Esophagus squamous epithelium (tissue), 5 donors: Measurements from ENCODE around the gene DEPDC5. TPM values are rescaled to one million over a fixed set of nuclear protein-coding genes. Genes with fewer than 3 reads are reported as not detected.
"Not testable (repeated sequence)": the region's sequence is repeated elsewhere in the genome, so short reads cannot be mapped to it uniquely, and the experiment has no call there.

Experiments used
- DNase-seq: peaks from one replicate; lab custom pipeline; 2025; lab: John Stamatoyannopoulos, UW
- H3K27ac ChIP-seq, 4 donors: fragments of 200-600 bp; sonication (generic); one replicate each; pipeline ENCODE4 v1.5.1; 2016 to 2019; ENCODE audit warnings: mild to moderate bottlenecking in 1 of 4
- H3K27me3 ChIP-seq, 4 donors: fragments of 200-600 bp; sonication (generic); 1 replicate in 3 of 4; 2 replicates in 1 of 4; pipeline versions ENCODE4 v1.5.1 to v1.6.0; 2017 to 2021; ENCODE audit warnings: antibody characterized with exemption in 1 of 4
- H3K36me3 ChIP-seq, 3 donors: fragments of 200-600 bp; sonication (generic); one replicate each; pipeline ENCODE4 v1.5.1; 2016 to 2019
- H3K4me1 ChIP-seq, 3 donors: fragments of 200-600 bp; sonication (generic); one replicate each; pipeline ENCODE4 v1.5.1; 2017 to 2019
- H3K4me3 ChIP-seq, 4 donors: fragments of 200-600 bp; sonication (generic); 1 replicate in 3 of 4; 2 replicates in 1 of 4; pipeline ENCODE4 v1.5.1; 2016 to 2019; ENCODE audit warnings: mild to moderate bottlenecking in 2 of 4, moderate library complexity in 1 of 4
- H3K9me3 ChIP-seq, 3 donors: fragments of 200-600 bp; sonication (generic); one replicate each; pipeline ENCODE4 v1.5.1; 2016 to 2019
- CTCF ChIP-seq, 6 experiments: fragments of 450-650 bp in 4 of 6; fragments of 200-600 bp in 2 of 6; sonication (generic) in 2 of 6; IDR thresholded peaks; one replicate each; pipeline ENCODE4 v1.5.1; 2016 to 2019; ENCODE audit warnings: antibody characterized with exemption in 6 of 6, mild to moderate bottlenecking in 4 of 6, moderate library complexity in 4 of 6
- POLR2A ChIP-seq, 4 donors: fragments of 450-650 bp; IDR thresholded peaks; one replicate each; pipeline ENCODE4 v1.6.1; 2017; ENCODE audit warnings: antibody characterized with exemption in 4 of 4, mild to moderate bottlenecking in 4 of 4, moderate library complexity in 3 of 4
- WGBS, 2 donors: methylation state at CpG; one replicate each; pipeline ENCODE4 v1.1.5; 2018; 5-methylcytosine and 5-hydroxymethylcytosine counted together
- intact Hi-C: fragments of 100-400 bp; cut with DNase I; formaldehyde crosslinking; loops from one replicate; pipeline ENCODE4 v1.15.0; 2022
- total RNA-seq, 4 donors: library from RNA; depleted of rRNA; stranded (reverse); fragments of >200 nt; gene quantifications; one replicate each; pipeline ENCODE4 v1.1.0, GENCODE V29; 2016
- donor health status: DM: yes; HTN: yes; CAD: no.

DEPDC5 gene
- total RNA-seq, 4 donors from 2014 or later: 9.0 to 22.5 (median 15.0) TPM

- DNase-seq: no peak
- Histone ChIP-seq H3K27ac (no peak overlapping the region), H3K4me3 (no peak overlapping the region), H3K9me3 (no peaks in the 10 kb centered on the region), H3K4me1 (no peaks in the 10 kb centered on the region), H3K27me3 (no peaks in the 10 kb centered on the region), H3K36me3 (peaks cover 16 to 100% (median 49%) of the 10 kb centered on the region in 3 donors)
- intact Hi-C loops: no loop called here
- WGBS, 2 donors: 83 to 90% methylated on average over 4 to 6 of the region's 6 CpGs
- TF ChIP-seq POLR2A (IDR thresholded peaks at IDR 0.05): no peak
- TF ChIP-seq CTCF (IDR thresholded peaks at IDR 0.05): no peak
Observed at GRCh38 chr22:31812977-31813605, 59.3 kb downstream of the DEPDC5 start.

DNA sequence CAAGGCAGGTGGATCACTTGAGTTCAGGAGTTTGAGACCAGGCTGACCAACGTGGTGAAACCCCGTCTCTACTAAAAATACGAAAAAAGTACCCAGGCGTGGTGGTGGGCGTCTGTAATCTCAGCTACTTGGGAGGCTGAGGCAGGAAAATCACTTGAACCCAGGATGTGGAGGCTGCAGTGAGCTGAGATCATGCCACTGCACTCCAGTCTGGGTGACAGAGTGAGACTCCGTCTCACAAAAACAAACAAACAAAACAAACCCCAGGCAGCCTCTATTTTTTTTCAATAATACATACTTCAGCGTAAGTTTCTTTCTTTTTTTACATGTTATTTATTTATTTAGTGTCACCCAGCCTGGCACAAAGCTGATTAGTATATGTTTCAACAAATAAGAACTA, 60.1 kb downstream of the DEPDC5 start:
- intact Hi-C loops, H3K4me1 ChIP-seq, H3K27me3 ChIP-seq, H3K27ac ChIP-seq, DNase-seq, H3K4me3 ChIP-seq, H3K9me3 ChIP-seq: not testable (repeated sequence)
- peaks cover 16 to 100% (median 57%) of the 10 kb centered on the region in 3 donors for H3K36me3 ChIP-seq
- WGBS, 2 donors: 91 to 92% methylated on average over 7 of the region's 7 CpGs

- Histone ChIP-seq H3K36me3 (peaks cover 16 to 100% (median 66%) of the 10 kb centered on the region in 3 donors), H3K4me1 (no peaks in the 10 kb centered on the region), H3K9me3 (no peaks in the 10 kb centered on the region), H3K4me3 (no peak overlapping the region), H3K27me3 (no peaks in the 10 kb centered on the region), H3K27ac (no peak overlapping the region)
- TF ChIP-seq POLR2A (IDR thresholded peaks at IDR 0.05) (no peak), CTCF (IDR thresholded peaks at IDR 0.05) (no peak)
- WGBS, 2 donors: 91 to 92% methylated on average over 7 of the region's 7 CpGs
- no peak for DNase-seq
- intact Hi-C loops: no loop called here
Observed at GRCh38 chr22:31814942-31815341, 61.1 kb downstream of the DEPDC5 start.

- intact Hi-C loops, H3K4me1 ChIP-seq, DNase-seq, H3K9me3 ChIP-seq, H3K27ac ChIP-seq, H3K27me3 ChIP-seq, H3K4me3 ChIP-seq: not testable (repeated sequence)
- H3K36me3 ChIP-seq: peaks cover 16 to 100% (median 67%) of the 10 kb centered on the region in 3 donors
- 89 to 92% methylated on average over 4 of the region's 4 CpGs for WGBS, 2 donors
Observed at GRCh38 chr22:31815383-31815814, 61.6 kb downstream of the DEPDC5 start.

DNA sequence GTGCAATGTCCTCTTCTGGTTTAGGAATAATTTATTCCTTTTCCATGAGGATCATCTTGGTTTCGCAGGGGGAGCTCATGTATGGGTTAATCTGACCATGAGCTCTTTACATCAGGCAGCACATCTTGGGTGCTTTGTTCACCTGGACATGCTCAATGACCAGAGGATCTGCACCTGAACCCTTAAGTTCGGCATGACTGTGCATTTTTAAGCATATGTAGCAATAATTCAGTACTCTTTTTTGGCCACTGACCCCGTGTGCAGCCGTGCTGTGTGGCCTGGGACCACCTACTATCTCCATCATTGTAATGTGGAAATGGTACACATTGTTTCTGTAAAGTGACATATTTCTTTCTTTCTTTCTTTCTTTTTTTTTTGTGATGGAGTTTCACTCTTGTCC, 62.9 kb downstream of the DEPDC5 start:
- intact Hi-C loops: no loop called here
- Histone ChIP-seq H3K4me1 (no peaks in the 10 kb centered on the region), H3K9me3 (no peaks in the 10 kb centered on the region), H3K36me3 (peaks cover 18 to 100% (median 67%) of the 10 kb centered on the region in 3 donors), H3K4me3 (no peak overlapping the region), H3K27me3 (no peaks in the 10 kb centered on the region), H3K27ac (no peak overlapping the region)
- WGBS, 2 donors: 90 to 98% methylated on average over 4 of the region's 4 CpGs
- no peak for DNase-seq
- TF ChIP-seq POLR2A (IDR thresholded peaks at IDR 0.05) (no peak), CTCF (IDR thresholded peaks at IDR 0.05) (no peak)

DNA sequence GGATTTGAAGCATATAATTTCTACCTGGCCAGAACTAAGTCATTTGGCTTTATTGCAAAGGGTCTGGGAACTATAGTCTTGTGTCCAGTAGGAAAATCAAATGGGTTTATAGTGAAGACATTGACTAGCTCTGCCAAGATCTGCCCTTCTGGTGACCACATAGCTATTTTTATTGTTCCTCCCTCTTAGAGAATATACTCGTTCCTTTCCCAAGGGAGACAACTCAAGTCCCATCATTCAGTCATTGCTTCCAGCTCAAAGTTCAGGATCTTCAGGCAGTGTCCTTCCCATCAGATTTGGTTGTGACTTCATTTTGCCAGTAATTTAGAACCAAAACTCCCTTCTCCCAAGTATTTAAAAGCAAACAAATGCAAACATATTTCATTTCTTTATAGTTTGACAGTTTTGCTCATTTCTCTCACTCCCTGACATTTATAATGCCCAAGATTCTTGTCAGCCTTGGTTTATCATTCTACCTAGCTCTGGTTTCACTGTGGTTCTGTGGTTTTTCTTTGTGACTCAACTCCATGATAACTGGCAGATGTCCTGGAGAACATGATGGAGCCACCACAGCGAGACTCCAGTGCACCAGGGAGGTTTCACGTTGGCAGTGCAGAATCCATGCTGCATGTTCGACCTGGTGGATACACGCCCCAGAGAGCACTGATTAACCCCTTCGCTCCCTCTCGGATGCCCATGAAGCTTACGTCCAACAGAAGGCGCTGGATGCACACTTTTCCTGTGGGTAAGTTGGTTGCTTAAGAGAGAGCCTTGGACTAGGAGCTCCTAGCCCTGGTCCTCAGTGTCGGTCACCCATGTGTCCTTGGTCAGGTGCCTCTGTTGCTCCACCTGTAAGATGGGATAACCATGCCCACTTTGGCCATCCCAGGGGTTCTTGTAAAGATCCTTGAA, 64.9 kb downstream of the DEPDC5 start:
- TF ChIP-seq CTCF (IDR thresholded peaks at IDR 0.05) (no peak), POLR2A (IDR thresholded peaks at IDR 0.05) (no peak)
- Histone ChIP-seq H3K9me3 (no peaks in the 10 kb centered on the region), H3K36me3 (peaks cover 25 to 100% (median 67%) of the 10 kb centered on the region in 3 donors), H3K27me3 (no peaks in the 10 kb centered on the region), H3K4me1 (no peaks in the 10 kb centered on the region), H3K4me3 (no peak overlapping the region), H3K27ac (no peak overlapping the region)
- 72 to 86% methylated on average over 10 of the region's 10 CpGs for WGBS, 2 donors
- intact Hi-C loops: no loop called here
- DNase-seq: no peak
